ENCODE data around the gene RBFOX2.

RBFOX2 gene

GRCh38 chr22:35732116-35732515, 296.5 kb downstream of the RBFOX2 start:
- Histone ChIP-seq H3K27me3 (ENCODE audit: low read depth, low read length) (peaks cover 32% of the 10 kb centered on the region), H3K36me3 (replicated peaks; ENCODE audit: low read depth, low read length) (no peaks in the 10 kb centered on the region), H3K9ac (ENCODE audit: low read length) (no peak overlapping the region), H2AFZ (ENCODE audit: low read depth, low read length) (no peak overlapping the region), H3K4me3 (ENCODE audit: low read length) (no peak overlapping the region), H4K20me1 (ENCODE audit: insufficient read depth, low read length) (no peaks in the 10 kb centered on the region), H3K9me3 (ENCODE audit: insufficient read depth, low read length) (no peaks in the 10 kb centered on the region), H3K4me1 (ENCODE audit: low read length) (no peaks in the 10 kb centered on the region), H3K79me2 (ENCODE audit: low read length) (no peaks in the 10 kb centered on the region), H3K27ac (ENCODE audit: low read length) (no peak overlapping the region), H3K4me2 (ENCODE audit: low read length) (no peak overlapping the region)
- TF ChIP-seq EZH2phosphoT487 (IDR thresholded peaks at IDR 0.05; ENCODE audit: low read depth) = no peak
- no peak for TF ChIP-seq CTCF (IDR thresholded peaks at IDR 0.05; ENCODE audit: low read depth, low read length)

- Histone ChIP-seq H3K36me3 (replicated peaks; ENCODE audit: low read depth, low read length) (no peaks in the 10 kb centered on the region), H3K79me2 (ENCODE audit: low read length) (no peaks in the 10 kb centered on the region), H3K27ac (ENCODE audit: low read length) (no peak overlapping the region), H3K4me2 (ENCODE audit: low read length) (no peak overlapping the region), H3K4me1 (ENCODE audit: low read length) (no peaks in the 10 kb centered on the region), H2AFZ (ENCODE audit: low read depth, low read length) (no peak overlapping the region), H3K9me3 (ENCODE audit: insufficient read depth, low read length) (no peaks in the 10 kb centered on the region), H4K20me1 (ENCODE audit: insufficient read depth, low read length) (no peaks in the 10 kb centered on the region), H3K9ac (ENCODE audit: low read length) (no peak overlapping the region), H3K4me3 (ENCODE audit: low read length) (no peak overlapping the region), H3K27me3 (ENCODE audit: low read depth, low read length) (peaks cover 26% of the 10 kb centered on the region)
- no peak for TF ChIP-seq EZH2phosphoT487 (IDR thresholded peaks at IDR 0.05; ENCODE audit: low read depth)
- TF ChIP-seq CTCF (IDR thresholded peaks at IDR 0.05; ENCODE audit: low read depth, low read length) = no peak
Observed at GRCh38 chr22:35731321-35731720, 297.3 kb downstream of the RBFOX2 start.

GRCh38 chr22:35729309-35729698, 299.3 kb downstream of the RBFOX2 start:
- Histone ChIP-seq H3K9ac (ENCODE audit: low read length) (no peak overlapping the region), H3K27me3 (ENCODE audit: low read depth, low read length) (peaks cover 20% of the 10 kb centered on the region; the same call in 1 of the 2 replicates), H3K79me2 (ENCODE audit: low read length) (no peaks in the 10 kb centered on the region), H3K4me3 (ENCODE audit: low read length) (no peak overlapping the region), H4K20me1 (ENCODE audit: insufficient read depth, low read length) (no peaks in the 10 kb centered on the region), H3K4me2 (ENCODE audit: low read length) (no peak overlapping the region), H3K4me1 (ENCODE audit: low read length) (no peaks in the 10 kb centered on the region), H3K27ac (ENCODE audit: low read length) (no peak overlapping the region), H2AFZ (ENCODE audit: low read depth, low read length) (no peak overlapping the region), H3K36me3 (replicated peaks; ENCODE audit: low read depth, low read length) (no peaks in the 10 kb centered on the region), H3K9me3 (ENCODE audit: insufficient read depth, low read length) (no peaks in the 10 kb centered on the region)
- TF ChIP-seq EZH2phosphoT487 (IDR thresholded peaks at IDR 0.05; ENCODE audit: low read depth) (no peak), CTCF (IDR thresholded peaks at IDR 0.05; ENCODE audit: low read depth, low read length) (no peak)

- no peaks in the 10 kb centered on the region for H3K9me3 ChIP-seq (ENCODE audit: insufficient read depth, low read length)
- H3K9ac ChIP-seq (ENCODE audit: low read length) = no peak overlapping the region
- no peak for TF ChIP-seq EZH2phosphoT487 (IDR thresholded peaks at IDR 0.05; ENCODE audit: low read depth)
- no peaks in the 10 kb centered on the region for H3K36me3 ChIP-seq (replicated peaks; ENCODE audit: low read depth, low read length)
- H3K79me2 ChIP-seq (ENCODE audit: low read length) = no peaks in the 10 kb centered on the region
- no peak overlapping the region for H3K4me3 ChIP-seq (ENCODE audit: low read length)
- no peak overlapping the region for H2AFZ ChIP-seq (ENCODE audit: low read depth, low read length)
- H4K20me1 ChIP-seq (ENCODE audit: insufficient read depth, low read length) = no peaks in the 10 kb centered on the region
- no peaks in the 10 kb centered on the region for H3K4me1 ChIP-seq (ENCODE audit: low read length)
- H3K27me3 ChIP-seq (ENCODE audit: low read depth, low read length) = peaks cover 16% of the 10 kb centered on the region; the same call in 1 of the 2 replicates
- H3K27ac ChIP-seq (ENCODE audit: low read length) = no peak overlapping the region
- H3K4me2 ChIP-seq (ENCODE audit: low read length) = no peak overlapping the region
Observed at GRCh38 chr22:35728639-35729308, 299.9 kb downstream of the RBFOX2 start.

All from OCI-LY3 (cell line).